HG03108 (cell line): ENCODE measurements around the gene SUMO4.

ENCODE experiments used
- ATAC-seq: cut with Tn5 transposase; IDR thresholded peaks from one replicate; pipeline ENCODE4 v1.9.1; 2021; ENCODE audit warnings: moderate library complexity; ENCODE audit not compliant: unreplicated experiment

SUMO4 gene

DNA sequence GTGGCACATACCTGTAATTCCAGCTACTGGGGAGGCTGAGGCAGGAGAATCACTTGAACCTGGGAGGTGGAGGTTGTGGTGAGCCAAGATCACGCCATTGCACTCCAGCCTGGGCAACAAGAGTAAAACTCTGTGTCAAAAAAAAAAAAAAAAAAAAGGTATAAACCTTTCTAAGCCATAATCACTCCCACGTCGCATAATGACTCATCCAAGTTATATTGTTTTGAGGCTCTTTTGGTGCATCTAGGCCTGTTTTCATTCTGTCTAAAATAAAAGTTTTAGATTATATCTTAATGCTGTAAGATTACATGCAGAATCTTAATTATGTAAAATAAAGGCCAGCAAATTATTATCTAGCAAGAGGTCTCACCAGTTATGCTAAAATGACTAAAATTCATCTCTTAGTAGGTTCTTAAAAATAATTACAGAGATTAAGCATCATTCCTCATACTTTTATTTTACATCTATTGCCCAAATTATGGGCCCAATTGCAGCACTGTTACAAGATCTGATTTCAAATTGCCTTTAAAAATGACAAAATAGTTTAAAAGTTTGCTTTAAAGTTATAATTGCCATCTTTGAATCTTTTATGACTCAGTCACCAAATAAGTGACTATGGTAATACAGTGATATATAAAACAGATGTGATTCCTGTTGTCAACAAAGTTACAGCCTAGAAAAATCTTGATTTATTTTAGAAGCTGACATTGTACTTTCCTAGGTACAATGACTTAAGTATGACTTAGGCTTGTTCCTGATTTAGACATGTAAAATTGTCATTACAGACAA, 10.4 kb upstream of the SUMO4 start:
- ATAC-seq: no peak

DNA sequence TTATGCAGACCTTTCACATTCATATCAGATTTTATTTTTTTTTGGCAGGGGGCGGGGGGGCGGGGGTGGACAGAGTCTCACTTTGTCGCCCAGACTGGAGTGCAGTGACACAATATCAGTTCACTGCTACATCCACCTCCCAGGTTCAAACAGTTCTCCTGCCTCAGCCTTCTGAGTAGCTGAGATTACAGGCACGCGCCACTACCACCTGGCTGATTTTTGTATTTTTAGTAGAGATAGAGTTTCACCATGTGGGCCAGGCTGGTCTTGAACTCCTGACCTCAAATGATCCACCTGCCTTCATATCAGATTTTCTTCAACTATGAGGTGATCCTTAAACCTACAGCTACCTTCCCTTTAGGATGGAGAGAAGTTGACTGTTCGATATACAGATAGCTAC, 8.0 kb upstream of the SUMO4 start:
- no peak for ATAC-seq

DNA sequence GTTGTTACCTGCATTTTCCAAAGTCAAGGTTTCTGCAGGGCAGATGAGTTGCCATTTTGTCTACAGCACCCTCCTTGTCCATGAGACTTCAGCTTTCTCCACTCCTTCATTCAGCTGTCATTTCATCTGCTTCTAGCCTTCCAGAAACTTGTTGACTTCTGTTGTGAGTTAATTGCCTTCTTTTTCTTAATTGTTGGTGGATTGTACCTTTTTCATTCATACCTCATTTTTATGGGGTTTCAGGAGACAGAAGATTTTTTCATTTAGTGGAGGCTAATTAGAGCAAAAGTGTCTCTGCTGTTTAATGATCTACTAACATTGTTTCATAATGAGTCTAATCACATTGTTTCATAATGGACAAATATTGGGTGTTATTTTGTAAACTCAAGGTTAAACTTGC, 7.5 kb upstream of the SUMO4 start:
- ATAC-seq: no peak

DNA sequence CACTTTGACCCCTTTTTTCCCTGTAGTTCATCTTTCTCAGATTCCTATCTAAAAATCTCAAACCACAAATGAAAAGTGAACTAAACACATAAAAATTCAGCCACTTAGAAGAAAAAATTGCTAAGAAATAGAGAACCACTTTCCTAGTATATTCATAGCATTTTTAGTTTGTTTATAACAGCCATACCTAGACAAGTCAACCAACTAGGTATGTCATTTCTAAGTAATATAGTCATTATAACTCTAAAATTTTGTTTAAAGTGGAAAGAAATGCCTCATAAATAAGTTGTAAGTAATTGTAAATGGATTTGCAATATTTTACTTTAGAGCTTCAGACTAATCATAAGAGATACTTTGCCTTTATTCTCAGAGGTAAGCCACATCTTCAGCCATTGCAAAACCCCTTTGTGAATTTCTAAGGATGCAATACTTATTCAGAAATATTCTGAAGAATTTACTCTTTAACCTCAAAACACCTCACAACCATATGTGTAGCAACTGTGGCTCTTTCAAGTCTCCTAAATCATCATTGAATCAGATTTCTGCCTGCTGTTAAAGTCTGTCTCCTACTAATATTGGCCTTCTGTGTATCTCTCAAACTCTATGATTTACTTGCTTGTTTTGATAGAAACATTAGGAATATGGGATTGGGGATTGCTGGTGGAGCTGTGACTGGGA, 6.9 kb upstream of the SUMO4 start:
- no peak for ATAC-seq

DNA sequence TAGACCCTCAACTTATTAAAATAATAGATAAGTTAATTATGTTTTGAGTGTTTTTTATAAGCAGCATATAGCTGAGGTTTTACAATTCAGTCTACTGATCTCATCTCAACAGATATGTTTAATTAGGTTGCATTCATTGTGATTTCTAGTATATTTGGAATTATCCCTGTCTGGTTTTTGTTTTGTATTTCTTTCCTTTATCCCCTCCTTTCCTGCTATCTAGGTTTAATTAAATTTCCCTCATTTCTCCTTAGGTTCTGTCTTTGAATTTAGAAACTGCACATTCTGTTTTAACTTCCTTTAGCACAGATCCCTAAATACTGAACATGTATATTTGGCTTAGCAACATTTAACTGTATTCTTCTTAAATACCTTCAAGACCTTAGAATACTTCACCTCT, 4.9 kb upstream of the SUMO4 start:
- ATAC-seq: no peak

DNA sequence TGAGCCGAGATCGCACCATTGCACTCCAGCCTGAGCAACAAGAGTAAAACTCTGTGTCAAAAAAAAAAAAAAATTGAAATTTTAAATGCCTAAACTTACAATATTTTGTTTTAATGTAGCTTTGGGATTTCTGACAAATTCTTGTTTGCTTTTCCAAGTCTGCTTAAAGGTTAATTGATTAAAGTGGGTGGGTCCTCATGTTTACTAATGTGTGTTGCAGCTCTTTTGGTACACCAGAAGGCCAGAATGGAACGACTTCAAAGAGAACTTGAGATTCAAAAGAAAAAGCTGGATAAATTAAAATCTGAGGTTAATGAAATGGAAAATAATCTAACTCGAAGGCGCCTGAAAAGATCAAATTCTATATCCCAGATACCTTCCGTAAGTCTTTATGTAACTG, 2.7 kb upstream of the SUMO4 start:
- ATAC-seq: no peak

DNA sequence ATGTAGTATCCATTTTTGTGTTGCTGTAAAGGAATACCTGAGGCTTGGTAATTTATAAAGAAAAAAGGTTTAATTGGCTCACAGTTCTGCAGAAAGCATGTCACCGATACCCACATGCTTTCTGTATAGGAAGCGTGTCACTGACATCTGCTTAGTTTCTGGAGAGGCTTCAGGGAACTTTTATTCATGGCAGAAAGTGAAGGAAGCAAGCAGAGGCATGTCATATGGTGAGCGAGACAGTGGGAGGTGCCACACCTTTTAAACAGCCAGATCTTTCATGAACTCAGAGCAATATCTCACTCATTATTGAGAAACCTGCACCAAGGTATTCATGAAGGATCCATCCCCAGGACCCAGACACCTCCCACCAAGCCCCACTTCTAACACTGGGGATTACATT, 3.5 kb downstream of the SUMO4 start:
- ATAC-seq: no peak

DNA sequence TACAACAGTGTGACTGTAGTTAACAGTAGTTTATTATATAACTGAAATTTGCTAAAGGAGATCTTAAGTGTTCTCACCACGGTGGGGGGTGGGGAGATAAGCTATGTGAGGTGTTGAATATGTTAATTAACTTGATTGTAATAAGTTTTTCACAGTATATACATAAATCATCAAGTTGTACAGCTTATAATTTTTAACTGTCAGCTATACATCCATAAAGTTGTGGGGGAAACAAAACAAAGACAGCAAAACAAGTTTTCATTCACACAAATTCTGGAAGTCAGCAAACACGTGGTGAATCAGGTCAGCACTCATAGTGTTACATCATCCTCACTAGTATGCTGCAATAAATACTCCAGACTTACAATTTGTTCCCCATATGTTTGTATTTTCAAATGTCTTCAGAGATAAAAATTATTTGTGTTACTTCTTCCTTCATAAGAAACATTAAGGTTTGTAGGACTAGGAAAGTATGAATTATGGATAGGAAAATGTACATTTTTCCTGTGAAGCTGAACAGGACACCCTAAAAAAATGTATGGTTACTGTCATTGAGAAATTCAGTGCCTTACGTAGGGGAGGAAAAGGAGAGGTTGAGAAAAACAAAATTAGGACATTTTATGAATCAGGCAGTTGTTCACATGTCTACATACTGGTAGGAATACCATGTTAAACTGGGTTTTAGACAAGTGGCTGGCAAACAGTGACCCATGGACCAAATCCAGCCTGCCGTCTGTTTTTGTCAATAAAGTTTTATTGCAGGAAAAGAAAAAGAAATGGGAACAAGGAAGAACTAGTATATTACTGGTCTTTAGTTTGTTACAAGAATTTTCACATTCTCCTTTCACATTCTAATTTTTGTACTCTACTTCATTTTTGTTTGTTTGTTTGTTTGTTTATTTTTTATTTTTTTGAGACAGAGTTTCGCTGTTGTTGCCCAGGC, 6.0 kb downstream of the SUMO4 start:
- ATAC-seq: no peak

DNA sequence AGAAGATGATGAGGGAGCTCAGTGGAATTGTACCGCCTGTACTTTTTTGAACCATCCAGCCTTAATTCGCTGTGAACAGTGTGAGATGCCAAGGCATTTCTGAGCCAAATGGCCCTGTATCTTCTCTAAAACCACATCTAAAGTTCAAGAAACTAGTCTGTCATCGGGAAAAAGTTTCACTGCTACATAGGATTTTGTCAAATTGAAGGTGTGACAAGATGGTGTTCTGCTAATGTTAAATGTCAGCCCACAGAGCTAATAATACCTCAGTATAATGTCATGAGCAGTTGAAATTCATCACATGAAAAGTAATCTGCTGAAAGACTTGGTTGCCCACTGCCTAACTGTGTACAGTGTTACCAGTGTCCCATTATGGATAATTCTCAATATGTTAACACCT, 9.6 kb downstream of the SUMO4 start:
- no peak for ATAC-seq

DNA sequence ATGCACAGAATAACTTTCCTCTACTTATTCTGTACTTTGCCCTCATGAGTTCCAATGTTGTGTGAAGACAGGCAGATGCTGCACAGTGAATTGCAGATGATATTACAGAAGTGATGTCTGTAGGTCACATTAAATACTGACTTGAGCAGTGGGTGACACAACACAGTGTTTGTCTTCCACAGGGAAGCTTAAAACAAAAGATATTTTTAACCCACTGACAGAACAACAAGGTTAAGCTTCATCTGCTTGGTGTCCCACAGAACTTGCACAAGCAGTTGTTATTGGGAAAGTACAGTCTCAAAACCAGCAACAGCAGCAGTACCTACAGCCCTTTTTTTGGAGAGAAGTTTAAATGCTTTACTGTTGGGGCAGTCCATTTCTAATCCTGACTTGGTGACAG, 10.5 kb downstream of the SUMO4 start:
- no peak for ATAC-seq

DNA sequence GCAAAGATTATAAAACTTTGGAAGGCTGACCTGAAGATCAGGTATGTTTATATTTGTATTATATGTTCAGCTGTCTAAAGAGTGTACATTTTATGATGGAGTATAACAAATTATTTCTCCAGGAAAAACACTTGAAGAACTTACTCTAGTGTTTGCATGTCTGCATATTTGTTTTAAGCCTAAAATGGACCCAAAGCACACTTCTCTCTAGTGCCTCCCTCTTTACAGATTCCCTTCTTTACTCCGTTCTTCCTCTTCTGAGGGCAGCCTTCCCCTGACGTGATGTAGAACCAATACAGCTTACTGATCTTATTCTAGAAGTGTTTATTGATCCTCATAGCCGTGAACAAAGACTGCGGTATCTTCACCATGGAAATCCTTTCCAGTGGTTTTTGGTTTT, 13.9 kb downstream of the SUMO4 start:
- no peak for ATAC-seq

DNA sequence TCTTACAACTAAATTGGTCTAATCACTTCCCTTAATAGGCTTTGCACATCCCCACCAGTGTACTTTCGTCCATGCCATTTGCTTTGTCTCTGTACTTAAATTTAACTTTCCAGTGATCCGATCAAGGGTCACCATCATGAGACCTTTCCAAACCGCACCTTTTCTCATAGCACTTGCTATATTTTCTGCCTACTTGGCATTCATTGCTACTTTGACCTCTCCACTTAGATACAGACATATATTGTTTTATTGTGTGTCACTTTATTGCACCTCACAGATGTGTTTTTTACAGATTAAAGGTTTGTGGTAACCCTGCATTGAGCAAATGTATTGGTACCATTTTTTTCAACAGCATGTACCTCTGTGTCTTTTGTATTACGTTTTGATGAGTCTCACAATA, 14.8 kb downstream of the SUMO4 start:
- ATAC-seq: no peak

DNA sequence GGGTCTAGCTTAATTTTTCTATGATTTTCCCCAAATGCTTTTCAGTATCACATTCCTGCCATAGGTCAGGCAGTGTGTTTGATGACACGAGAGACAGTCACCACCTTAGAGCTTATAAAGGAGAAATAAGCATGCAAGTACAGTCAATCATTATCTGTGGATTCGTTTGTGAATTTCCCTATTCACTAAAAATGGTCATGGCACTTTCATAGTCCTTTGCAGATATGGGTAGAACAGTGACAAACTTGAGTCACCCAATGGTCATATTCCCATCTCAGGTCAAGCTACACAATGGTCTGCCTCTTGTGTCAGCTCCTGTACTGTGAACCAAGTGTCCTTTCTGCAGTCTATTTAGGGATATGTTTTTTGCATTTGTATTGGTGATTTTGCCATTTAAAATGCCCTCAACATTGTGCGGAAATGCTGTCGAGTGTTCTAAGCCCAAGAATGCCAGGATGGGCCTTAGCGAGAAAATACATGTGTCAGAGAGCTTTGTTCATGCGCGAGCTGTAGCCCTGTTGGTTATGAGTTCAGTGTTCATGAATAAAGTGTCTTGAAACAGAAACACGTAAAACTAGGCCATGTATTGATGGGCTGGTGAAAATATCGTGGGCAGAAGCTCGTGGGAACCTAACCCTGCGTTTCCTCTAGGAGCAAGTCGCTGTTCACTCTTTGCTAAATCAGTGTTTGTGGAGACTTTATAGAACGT, 19.8 kb downstream of the SUMO4 start:
- no peak for ATAC-seq

DNA sequence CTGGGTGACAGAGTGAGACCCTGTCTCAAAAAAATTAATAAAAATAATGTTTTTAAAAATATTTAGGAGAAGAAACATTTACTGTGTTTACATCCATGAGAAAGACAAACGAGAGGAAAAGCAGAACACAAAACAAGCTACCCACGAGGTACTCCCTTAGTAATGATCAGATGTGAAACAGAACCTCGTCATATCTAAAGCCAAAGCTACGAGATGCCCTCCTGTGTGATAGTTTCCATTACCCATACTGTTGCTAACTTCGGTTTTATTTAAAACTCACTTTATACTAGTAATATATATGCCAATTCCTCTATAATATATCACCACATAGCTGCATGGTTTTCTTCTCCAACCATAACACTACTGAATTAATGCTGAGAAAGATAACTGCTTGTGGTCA, 21.1 kb downstream of the SUMO4 start:
- no peak for ATAC-seq

DNA sequence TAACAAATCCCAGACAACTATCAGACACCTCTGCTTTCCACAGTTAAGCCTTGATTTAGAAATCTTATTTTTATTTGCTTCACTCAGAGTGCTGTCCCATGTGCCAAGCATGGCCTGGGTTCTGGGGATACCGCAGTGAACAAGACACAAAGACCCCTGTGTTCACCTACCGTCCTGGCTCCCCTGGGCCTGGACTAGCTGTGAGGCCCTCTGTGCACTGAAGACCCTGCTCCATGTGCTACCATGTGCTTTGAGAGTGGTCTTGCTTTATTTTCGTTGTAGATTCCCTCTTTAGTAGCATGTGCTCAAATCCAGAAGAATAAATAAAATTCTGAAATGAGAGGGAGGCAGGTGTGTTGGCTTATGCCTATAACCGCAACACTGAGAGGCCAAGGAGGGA, 22.5 kb downstream of the SUMO4 start:
- no peak for ATAC-seq

DNA sequence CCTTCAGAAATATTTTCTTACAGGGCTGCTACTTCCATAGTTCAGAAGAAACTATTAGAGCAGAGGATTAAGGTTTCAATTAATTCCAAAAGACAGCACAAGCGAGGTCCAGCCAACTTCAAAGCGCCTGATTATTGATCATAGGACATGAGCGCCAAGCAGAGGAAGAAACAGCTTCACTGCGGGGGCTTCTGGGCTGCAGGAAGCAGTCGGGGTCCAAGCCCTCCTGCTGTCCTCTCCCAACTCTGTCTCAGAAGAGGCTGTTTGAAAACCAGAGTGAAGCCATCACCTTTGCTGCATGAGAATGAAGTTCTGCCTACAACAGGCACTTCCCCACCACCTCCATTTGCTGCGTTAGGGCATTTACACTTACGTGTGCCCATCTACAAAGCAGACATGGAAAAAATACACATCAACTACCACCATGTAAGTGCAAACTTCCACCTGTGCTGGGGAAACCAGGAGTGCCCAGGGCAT, 23.9 kb downstream of the SUMO4 start:
- no peak for ATAC-seq

DNA sequence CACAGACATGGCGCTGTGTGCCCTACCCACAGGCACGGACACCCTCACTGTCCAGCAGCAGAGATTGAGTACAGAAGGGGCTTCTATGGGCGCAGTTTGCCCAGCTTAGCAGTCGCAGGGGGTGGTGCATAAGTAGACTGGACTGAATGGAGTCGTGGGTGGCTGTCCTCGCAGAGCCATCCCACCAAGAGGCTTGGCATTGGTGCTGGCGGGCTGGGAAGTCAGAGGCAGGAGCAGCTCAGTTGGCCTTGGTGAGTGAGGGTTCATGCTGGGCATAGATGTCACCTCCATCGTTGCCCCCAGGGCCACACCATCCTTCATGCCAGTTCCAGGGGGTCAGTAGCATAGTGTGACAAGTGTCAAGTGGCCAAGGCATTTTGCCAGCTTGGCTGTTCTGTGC, 25.2 kb downstream of the SUMO4 start:
- no peak for ATAC-seq

DNA sequence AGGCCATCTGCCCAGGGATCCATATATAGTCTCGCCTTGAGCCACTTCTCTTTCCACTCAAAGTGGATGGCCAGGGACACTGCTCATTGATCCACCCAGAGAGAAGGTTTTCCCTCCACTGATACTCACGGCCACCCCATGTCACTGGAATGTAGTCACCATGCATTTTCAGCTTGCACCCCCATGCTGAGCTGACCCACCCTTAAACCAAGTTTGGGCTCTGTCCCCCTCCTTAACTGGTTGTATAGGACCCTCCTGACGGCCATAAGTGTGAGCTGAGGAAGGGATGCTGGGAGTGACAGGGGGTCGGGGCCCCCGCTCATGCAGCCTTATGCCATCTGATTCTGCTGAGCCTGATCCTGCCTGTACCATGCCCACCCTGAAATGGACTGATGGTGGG, 25.7 kb downstream of the SUMO4 start:
- no peak for ATAC-seq

DNA sequence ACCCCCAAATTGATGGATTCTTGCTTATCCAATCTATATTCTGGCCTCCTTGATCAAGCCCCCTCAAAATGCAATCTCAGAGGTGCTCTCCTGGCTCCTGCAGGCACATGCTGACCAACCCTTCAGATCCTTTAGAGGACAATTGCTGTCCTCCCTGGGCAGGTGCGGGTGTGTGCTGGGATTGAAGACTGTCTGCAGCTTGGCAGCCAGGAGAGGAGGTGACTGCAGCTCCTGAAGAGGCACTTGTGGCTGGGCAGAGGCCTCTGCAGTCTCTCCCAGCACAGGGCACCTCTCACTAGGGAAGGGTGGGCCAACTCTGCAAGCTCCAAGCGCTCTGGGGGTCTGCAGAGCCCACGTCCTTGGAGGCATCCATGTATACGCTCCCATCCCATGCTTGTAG, 28.5 kb downstream of the SUMO4 start:
- no peak for ATAC-seq

DNA sequence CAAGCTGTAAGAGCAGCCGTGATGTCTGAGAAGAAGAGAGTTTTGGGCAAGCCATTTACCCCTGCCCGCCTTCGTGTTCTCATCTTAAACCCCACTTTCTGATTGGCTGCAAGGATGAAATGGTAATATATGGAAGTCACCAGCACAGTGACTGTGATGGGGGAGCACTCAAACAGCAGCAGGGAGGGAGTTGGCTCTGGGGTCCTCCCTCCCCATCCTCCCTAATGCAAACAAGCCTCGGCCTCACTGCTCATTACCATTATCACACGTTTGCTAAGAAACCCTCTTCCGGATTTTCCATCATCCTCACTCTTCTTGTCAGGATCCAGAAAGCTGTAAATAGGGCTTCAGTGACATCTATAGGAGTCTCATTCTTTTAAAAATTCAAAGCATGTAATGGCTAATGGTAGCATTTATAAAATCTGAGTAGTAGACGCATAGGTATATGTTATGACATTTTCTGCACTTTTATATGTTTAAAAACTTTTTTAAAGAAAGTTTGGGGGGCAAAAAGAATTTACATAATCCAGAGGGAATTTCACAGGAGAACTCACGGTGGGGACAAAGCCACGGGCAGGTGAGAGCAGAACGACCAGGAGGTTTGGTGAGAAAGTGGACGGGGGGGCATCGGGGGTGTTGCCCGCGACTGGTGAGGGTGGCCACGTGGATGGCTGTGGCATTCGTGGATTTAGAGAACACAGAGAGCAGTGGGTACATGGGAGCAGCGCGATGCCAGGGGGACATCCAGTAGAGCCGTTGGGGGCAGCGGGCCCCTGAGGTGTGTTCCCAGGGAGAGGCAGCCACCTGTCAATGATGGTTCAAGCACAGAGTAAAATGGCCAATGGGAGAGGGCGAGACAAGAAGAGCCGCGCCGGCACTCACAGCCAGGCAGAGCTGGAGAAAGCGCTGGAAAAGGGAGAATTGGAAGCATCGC, 29.6 kb downstream of the SUMO4 start:
- ATAC-seq: no peak
